NCI-H1694 treated with DMSO at 0.1 percent for 48 hours (cell line): Measurements from ENCODE around the gene SHC2.
"Not testable (repeated sequence)": the region's sequence is repeated elsewhere in the genome, so short reads cannot be mapped to it uniquely, and the experiment has no call there.

Experiments
- DNase-seq: peaks from one replicate; lab custom pipeline; 2025; lab: John Stamatoyannopoulos, UW

Gene SHC2

DNA sequence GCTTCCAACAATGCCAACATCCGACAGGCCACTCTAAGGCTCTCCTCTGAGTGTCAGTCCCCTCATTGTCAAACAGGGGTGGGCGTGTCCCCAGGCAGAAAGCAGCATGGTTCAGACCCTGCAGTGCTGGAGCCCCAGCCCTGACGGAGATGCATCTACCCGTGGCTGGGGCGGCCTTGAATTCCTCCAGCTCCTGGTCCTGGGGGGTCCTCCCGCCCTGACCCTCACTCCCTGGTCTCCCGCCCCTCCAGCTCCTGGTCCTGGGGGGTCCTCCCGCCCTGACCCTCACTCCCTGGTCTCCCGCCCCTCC lies 38.0 kb downstream of the SHC2 start:
- not testable (repeated sequence) for DNase-seq

DNA sequence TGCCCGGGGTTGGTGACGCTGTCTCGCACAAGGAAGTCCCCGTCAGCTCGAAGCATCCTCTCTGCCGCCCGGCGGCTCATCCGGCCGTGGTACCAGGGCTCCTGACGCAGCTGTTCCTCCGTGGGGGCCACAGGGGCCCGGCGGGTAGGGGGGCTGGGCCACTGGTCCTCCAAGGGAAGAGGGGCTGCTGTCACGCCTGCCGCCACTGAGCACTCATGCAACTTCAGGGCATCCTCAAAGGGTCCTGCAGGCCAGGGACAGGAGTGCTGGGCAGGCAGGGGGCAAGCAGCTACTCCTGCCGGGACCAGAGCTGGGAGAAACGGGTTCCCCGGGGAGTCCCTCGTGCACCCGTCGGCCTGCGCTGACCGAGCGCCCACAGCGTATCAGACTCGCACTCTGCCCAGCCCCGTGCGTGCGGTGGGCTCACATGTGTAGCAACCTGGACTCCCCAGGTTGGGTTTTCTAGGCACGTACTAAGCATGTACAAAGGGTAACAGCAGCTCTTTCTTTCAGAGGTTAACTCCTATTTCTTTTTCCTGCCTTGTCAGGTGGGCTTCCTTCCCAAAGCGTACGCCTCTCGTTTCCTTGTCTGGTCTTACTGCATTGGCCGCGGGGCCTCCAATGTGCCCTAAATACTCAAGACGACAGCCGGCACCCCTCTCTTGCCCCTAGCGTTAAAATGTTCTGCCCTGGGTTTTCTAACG lies 38.5 kb downstream of the SHC2 start:
- no peak for DNase-seq

DNA sequence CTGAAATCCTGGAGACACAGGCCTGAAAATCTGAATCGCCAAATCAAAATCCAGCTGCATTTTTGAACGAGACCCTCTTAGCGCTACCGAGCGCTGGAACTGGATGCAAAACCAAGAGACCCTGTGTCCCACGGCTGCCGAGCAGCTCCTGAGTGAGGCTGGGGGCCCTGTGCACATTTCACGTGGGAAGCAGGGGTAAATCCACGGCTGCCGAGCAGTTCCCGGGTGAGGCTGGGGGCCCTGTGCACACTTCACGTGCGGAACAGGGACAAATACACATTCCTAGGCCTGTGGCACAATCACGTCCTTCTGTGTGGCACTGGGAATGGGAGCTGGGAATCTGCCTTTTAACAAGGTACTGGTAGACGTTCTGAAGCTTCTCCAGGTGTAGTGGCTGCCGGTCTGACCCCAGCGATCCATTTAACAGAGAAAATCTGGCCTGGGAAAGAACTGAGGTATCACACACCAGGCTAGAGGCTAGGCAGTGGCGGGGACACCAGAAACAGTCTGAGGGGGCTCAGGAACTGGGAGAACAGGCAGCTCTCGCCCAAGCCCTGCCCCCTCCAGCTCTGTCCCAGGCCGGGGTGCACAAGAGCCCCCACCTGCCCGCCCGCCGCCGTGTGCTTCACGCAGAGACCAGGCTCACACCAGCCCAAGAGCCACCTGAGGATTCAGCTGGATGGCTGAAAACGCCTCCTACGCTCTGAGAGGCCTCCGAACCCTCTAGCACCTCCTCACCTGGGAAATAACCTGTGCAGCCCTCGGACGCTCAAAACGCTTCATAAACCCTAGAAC lies 40.9 kb downstream of the SHC2 start:
- no peak for DNase-seq

DNA sequence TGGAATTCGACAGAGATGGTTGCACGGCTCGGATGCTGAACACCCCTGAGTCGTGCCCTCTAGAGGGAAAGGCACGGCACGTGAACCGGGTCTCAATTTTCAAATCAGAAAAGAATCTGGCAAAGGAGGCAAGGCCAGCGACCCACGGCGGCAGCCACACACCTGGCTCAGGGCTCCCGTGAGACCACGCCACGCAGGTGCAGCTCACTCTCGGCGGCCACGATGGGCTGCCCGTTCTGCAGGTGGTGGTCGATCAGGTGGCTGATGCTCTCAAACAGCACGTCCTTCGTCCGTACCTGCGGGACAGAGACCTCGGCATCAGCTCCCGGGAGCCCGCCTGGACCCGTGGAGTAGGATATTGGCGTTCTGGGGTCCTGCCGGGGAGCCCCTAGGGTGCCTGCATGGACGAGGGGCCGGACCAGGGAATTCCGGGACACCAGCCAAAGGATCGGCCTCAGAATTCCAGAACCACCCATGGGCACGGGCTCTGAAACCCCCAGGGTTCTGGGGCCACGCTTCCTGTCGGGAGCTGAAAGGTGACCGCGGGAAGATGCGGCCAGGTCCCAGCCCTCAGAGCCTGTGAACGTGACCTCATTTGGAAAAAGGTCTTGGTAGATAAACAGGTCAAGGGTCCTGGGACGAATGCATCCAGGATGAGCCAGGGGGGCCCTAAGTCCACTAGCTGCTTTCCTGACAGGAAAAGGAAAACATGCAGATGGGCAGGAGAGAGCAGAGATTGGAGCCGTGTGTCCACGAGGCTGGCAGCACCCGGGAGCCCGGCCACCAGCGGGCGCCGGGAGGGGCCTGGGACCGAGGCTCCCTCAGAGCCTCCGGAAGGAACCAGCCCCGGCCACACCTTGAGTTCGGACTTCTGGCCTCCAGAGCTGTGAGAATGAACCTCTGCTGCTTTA lies 41.8 kb downstream of the SHC2 start:
- DNase-seq, result no peak

DNA sequence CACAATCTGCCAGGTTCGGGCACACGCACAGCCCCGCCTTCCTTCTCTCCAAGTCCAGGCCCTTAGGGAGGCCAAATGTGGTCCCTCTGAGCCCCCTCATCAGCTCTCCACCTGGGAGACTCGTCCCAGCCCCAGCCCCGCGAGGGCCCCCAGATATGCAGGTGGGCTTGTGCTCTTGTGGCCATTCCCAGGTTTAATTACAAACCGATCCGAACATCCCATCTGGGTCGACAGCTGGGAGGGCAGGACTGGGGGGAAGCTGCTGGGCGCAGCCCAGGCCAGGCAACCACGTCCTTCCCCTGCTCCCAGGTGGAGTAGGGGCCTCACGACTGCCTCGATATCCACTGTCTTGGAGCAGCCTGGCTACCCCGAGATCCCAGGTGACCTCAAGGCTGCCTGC lies 44.4 kb downstream of the SHC2 start:
- no peak for DNase-seq

DNA sequence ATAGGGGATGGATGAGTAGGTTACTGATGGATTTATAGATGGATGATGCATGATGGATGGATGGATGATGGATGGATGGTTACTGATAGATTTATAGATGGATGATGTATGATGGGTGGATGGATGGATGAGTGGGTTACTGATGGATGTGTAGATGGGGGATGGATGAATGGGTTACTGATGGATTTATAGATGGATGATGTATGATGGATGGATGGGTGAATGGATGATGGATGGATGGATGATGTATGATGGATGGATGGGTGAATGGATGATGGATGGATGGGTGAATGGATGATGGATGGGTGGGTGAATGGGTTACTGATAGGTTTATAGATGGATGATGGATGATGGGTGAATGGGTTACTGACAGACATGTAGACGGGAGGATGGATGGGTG lies 45.5 kb downstream of the SHC2 start:
- no peak for DNase-seq

DNA sequence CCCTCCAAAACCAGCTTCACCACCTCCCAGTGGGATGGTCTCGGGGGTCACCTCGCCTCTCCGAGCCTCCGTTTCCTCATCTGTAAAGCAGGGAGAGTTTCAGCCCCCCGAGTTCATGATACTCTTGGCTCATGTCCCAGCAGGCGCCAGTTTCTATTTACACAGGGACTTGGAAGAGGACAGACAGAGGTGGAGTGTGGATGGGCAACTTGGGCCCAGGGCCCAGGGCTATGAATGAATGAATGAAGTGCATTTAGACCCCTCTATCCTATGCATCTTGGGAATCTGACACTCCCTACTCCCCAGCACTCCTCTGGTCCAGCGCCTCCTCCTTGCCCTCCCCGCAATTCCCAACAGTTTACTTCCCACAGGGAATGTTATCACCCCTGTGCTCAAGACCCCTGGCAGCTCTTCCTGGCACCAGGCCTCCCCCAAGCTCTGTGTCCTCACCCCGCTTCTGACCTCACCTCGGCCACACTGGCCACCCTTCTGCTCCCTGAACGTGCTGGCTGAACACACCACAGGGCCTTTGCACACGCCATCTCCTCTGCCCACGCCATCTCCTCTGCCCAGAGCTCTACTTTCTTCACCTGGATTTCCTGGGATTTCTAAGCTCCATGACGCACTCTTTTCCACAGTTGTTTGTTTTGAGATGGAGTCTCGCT lies 46.9 kb downstream of the SHC2 start:
- no peak for DNase-seq

DNA sequence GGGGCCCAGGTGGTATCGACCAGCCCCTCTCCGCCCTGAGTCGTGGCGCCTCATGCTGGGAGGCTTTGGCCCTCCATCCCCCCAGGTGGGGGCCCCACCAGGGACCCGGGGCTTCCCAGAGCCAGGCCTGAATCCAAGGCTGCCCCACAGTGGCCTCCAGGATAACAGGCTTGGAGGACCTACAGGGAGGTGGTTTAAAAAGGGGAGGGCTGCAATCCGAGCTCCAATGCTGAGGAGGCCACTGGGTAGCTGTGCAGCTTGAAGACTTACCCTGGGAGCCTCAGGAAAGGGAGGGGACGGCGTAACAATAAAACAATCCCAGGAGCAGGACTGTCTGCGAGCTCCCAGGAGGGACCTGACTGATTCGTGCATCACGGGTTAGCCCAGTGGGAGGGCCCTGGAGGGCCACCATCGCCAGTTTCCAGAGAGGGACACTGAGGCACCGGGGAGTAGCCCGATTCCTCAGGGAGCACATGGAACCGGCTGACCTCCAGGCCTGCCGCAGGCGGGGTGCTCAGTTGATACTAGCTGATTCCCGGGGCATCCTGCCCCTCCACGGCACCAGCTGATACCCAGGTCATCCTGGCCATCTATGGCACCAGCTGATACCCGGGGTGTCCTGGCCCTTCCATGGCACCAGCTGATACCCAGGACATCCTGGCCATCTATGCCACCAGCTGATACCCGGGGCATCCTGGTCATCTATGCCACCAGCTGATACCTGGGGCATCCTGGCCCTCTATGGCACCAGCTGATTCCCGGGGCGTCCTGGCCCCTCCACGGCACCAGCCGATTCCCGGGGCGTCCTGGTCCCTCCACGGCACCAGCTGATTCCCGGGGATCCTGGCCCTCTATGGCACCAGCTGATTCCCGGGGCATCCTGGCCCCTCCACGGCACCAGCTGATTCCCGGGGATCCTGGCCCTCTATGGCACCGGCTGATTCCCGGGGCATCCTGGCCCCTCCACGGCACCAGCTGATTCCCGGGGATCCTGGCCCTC lies 48.2 kb downstream of the SHC2 start:
- no peak for DNase-seq

DNA sequence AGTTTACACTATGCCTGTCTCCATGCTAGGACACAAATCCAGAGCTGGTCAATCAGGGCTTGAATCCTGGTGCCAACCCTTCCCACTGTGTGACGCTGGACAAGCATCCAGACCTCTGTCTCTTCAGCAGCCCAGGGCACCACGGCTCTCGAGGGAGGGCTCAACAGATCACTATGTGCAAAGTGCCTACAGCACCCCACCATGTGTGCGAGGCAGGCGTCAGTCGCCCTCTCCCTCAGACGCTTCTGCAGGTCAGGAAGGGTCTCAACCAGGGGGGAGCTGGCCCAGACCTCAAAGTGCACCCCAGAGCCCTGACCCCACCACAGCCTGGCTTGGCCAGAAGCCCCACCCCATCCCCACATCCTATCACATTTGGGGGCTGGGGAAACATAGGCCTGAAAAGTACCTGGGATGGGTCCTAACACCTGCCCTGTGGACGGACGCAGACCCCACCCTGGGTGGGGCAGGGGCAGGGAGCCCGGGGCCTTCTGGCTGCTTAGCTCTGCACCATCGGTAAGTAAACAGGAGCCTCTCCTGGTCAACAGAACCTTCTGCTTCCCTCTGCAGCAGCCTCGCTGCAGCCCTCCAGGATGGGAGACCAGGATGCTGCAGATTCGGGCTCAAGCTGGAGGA lies 49.0 kb downstream of the SHC2 start:
- no peak for DNase-seq

DNA sequence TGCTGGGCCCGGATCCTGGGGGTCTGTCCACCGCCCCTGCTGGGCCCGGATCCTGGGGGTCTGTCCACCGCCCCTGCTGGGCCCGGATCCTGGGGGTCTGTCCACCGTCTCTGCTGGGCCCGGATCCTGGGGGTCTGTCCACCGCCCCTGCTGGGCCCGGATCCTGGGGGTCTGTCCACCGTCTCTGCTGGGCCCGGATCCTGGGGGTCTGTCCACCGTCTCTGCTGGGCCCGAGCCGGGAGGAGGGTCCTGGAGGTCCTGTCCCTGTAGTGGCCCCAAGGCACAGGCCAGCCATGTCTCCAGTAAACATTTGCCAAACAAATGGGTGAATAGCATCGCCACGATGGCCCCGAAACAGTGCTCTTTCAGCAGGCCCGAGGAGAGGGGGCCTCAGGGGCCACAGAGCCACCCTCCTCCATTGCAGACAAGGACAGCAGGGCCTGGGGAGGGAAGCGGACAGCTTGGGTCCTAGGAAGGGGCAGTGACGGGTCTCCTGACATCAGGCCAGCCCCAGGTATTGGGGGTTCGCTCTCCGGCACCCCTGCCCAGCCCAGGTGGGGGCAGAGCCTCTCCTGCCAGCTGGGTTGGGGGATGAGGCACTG lies 49.6 kb downstream of the SHC2 start:
- DNase-seq, result not testable (repeated sequence)

DNA sequence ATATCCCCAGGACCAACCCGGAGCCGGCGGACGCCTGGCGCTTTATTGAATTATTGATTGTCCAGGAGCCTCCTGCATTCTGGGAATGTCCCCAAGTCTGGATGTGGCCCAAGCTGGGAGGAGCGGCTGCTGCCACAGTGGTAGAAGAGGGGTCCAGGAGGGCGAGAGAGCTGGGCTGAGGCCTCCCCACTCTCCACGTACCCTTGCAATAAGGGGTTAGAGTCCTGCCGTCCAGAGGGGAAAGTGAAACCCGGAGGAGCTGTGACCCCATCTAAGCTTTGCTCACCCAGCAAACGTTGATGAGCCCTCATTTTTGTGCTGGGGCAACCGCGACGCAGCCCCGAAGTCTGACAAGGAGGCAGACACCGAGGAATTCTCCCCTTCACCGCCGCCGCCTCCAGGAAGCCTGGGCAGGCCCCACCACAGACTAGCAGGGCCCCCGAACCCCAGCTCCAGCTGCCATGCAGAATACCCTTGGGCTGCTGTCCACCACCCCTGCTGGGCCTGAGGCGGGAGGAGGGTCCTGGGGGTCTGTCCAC lies 50.5 kb downstream of the SHC2 start:
- DNase-seq, result no peak

DNA sequence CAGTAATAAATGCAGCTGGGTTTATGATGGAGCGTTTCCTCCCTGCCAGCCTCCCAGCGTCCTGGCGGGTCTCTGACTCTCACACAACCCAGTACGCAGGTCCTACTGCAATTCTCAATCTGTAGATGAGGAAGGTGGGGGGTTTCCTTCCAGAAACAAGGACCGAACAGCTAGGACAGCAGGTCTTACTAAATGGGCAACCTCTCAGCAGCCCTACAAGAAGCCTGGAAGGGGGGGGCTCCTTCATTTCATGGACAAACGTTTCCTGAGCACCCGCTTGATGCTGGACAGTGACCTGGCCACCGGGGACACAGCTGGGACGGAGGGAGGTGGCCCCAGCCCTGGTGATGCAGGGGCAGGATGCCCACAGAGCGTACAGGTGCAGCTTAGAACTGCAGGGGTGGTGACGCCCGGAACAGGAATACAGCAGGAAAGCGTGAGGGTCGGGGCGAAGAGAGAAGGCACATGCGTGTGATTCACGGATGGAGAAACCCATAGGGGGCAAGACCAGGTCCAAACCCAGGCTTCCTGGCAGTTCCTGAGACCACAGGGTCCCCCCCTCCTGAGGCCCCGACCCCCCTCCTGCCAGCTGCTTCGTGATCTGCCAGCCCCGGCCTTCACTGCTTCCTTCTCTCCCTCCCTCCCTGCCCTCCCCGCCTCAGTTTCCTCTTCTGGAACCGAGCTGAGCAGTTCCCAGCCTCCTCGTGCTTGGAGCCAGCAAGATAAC lies 51.2 kb downstream of the SHC2 start:
- DNase-seq, result no peak

DNA sequence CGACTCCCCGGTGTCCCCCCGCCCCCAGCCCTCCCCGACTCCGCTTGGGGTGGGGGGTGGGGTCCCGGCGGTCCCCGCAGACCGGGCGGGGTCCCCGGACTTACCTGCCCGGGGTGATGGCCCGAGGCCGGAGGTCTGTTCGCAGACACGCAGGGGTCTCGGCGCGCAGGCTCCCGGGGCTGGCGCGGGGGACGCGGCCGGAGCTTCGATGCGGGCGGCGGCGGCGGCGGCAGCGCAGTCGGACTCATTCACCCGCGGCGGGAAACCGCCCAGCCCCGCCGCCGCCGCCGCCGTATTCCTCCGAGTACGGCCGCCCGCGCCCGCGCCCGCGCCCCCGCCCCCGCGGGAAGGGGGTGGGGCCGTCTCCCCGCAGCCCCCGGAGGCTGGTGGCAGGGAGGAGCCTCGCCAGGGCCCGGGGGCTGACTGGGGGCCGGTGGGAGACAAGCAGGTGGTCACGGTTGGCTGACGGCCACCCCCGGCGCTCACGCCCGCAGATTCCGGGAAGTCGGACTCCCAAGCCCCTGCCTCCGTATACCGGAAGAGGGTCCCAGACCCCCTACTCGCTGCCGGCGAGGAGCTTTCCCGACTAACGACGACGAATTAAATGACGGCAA lies 51.8 kb downstream of the SHC2 start, which contains the start of gene C2CD4C:
Gene C2CD4C (minus strand): TSS at position 246 of the 614 bp plus-strand sequence. CDS start 786 bp downstream, outside the sequence.
- no peak for DNase-seq

DNA sequence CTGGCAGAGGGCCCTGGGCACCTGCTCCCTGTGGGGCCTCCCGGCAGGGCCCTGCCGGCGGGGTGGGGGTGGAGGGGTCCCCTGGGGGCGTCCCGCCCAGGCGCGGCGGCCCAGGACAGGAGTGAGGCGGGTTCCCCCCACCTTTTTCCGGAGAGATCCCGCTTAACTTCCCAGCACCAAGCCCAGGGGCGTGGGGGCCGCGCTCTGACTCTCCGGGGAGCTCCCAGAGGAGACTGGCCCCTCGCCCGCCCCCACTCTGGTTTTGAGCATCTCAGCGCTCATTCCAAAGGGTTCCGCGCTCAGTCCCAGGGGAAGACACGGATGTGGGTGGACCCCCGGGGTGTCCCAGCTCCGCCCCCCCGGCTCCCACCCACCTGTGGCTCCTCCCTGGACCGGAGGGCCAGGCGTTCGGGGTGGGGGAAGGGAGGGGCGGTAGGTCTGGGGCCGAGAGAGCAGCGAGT lies 52.4 kb downstream of the SHC2 start:
- DNase-seq, result no peak

DNA sequence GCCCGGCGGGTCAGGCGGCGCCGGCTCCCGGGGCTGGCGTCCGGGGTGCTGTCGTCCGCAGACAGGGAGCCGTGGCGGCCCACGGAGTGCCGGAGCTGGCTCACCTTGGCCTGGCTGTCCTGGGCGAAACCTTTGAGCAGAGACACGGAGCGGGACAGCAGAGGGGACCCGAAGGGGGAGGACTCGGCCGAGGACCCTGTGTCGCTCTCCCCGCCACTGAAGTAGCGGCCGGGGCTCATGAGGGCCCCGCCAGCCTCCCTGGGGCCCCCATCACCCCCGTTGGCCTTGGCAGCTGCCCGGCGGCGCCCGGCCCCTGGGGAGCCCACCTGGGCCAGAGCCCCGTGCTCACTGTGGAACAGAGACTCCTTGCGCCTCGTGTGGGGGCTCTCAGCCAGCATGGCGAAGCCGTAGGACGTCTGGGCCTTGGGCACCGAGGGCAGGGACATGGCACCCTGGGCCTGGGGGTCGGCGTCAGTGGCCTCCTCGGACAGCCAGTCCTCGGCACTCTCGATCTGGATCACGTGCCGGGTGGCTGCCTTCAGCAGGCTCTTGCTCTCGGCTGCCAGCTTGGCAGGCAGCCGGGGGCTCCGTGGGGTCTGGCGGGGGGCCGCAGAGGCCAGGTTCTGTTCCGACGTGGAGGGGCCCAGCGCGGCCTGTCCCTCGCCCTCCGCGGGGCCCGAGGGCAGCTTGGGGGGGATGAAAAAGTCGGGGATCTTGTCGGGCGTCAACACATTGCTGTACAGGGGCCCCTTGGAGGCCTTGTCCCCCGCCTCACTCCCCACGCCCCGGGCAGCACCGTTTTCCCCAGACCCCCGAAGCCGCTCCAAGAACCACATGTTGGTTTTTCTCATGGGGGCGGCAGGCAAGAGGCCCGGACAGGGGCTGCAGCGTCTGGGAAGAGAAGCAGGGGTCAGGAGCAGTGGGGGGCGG lies 53.1 kb downstream of the SHC2 start:
- no peak for DNase-seq

DNA sequence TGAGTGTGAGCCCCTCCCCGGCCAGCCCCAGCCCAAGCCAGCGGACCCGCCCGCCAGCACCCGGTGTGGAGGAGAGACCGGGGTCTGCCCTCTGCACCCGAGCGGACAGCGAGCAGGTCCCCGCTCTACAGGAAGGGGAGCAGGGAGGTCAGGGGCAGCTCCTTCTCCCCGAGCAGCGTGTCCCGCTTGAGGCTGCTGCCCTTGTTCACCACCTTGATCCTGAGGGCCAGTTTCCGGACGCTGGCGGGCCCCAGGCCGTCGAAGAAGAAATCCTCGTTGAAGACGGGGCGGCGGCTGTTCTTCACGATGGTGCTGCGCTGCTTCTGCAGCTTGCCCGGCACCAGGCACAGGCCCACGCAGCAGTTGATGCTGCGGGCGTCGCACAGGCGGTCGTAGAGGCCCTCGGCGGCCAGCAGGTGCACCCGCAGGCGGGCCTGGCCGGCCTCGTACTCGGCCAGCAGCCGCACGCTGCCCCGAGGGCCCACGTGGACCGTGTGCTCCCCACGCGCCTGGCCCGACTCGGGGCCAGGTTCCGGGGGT lies 53.8 kb downstream of the SHC2 start:
- DNase-seq, result no peak
